GM12891 (cell line): ENCODE data around the gene MEGF10.

Experiments used
- DNase-seq: peaks from one replicate; pipeline ENCODE4 v3.0.0; 2011; ENCODE audit warnings: low spot score; ENCODE audit not compliant: insufficient read length
- FAIRE-seq: peaks from 2 replicates; lab custom pipeline; 2011; peaks lifted over from hg19 to GRCh38; lab: Jason Lieb, UNC
- PAX5 ChIP-seq: IDR thresholded peaks from 2 replicates; pipeline ENCODE4 v1.6.1; 2011; ENCODE audit warnings: low read length, moderate library complexity, mild to moderate bottlenecking; ENCODE audit not compliant: insufficient read depth, severe bottlenecking
- POLR2A ChIP-seq: IDR thresholded peaks from 2 replicates; pipeline ENCODE4 v1.6.1; 2011; ENCODE audit warnings: low read depth, low read length, control low read depth
- POLR2AphosphoS5 ChIP-seq: IDR thresholded peaks from 2 replicates; pipeline ENCODE4 v1.6.1; 2011; ENCODE audit warnings: low read depth, low read length, control low read depth
- POU2F2 ChIP-seq: IDR thresholded peaks from 2 replicates; pipeline ENCODE4 v1.6.1; 2011; ENCODE audit warnings: low read depth, mild to moderate bottlenecking, control low read depth, low read length, moderate library complexity
- SPI1 ChIP-seq: IDR thresholded peaks from 2 replicates; pipeline ENCODE4 v1.6.1; 2011; ENCODE audit warnings: low read depth, low read length, control low read depth
- TAF1 ChIP-seq: IDR thresholded peaks from 2 replicates; pipeline ENCODE4 v1.6.1; 2011; ENCODE audit warnings: low read depth, low read length, control low read depth

MEGF10 gene

GRCh38 chr5:127450046-127450445 lies 159.4 kb downstream of the MEGF10 start:
- DNase-seq = no peak
- TF ChIP-seq PAX5 (no peak), POLR2A (no peak), SPI1 (no peak), POLR2AphosphoS5 (no peak), POU2F2 (no peak), TAF1 (no peak)
- FAIRE-seq = no peak

- TF ChIP-seq PAX5 = no peak
- TF ChIP-seq POLR2A = no peak
- no peak for TF ChIP-seq TAF1
- TF ChIP-seq POLR2AphosphoS5 = no peak
- no peak for TF ChIP-seq POU2F2
- no peak for TF ChIP-seq SPI1
- DNase-seq (no peak), FAIRE-seq (no peak)
Measured at GRCh38 chr5:127451096-127451495, 160.5 kb downstream of the MEGF10 start.

GRCh38 chr5:127452626-127453025 lies 162.0 kb downstream of the MEGF10 start:
- no peak for DNase-seq
- no peak for FAIRE-seq
- TF ChIP-seq PAX5 (no peak), SPI1 (no peak), POLR2AphosphoS5 (no peak), TAF1 (no peak), POU2F2 (no peak), POLR2A (no peak)

DNA sequence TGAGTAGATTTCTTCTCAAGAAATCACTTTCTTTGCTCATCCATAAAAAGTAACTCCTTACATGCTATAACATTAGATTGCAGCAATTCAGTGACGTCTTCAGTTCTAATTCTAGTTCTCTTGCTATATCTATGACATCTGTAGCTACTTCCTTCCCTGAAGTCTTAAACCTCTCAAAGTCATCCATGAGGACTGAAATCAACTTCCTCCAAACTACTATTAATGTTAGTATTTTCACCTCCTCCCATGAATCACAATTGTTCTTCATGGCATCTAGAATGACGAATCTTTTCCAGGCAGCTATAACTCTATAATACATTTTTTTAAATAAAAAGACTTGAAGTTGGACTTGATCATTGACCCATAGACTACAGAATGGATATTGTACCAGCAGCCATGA lies 180.6 kb downstream of the MEGF10 start:
- TF ChIP-seq POLR2A (no peak), POU2F2 (no peak), POLR2AphosphoS5 (no peak), SPI1 (no peak), PAX5 (no peak), TAF1 (no peak)
- FAIRE-seq (no peak), DNase-seq (no peak)

DNA sequence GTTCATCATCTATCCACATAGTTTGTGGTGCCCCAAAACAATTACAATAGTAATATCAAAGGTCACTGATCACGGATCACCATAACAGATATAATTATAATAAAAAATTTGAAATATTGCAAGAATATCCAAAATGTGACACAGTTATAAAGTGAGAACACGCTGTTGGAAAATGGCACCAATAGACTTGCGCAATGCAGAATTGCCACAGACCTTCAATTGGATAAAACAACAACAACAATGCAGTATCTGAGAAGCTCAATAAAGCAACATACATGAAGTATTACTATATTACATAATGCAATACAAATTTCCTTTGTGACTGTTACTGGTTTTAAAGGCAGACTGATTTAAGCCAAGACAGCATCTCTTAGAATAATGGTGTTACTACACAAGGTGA lies 182.1 kb downstream of the MEGF10 start:
- FAIRE-seq (no peak), DNase-seq (no peak)
- TF ChIP-seq POLR2A = no peak

- TF ChIP-seq POLR2AphosphoS5 (no peak), PAX5 (no peak), POU2F2 (no peak), TAF1 (no peak), POLR2A (no peak), SPI1 (no peak)
- DNase-seq (no peak), FAIRE-seq (no peak)
Measured at GRCh38 chr5:127486471-127486870, 195.9 kb downstream of the MEGF10 start.

DNA sequence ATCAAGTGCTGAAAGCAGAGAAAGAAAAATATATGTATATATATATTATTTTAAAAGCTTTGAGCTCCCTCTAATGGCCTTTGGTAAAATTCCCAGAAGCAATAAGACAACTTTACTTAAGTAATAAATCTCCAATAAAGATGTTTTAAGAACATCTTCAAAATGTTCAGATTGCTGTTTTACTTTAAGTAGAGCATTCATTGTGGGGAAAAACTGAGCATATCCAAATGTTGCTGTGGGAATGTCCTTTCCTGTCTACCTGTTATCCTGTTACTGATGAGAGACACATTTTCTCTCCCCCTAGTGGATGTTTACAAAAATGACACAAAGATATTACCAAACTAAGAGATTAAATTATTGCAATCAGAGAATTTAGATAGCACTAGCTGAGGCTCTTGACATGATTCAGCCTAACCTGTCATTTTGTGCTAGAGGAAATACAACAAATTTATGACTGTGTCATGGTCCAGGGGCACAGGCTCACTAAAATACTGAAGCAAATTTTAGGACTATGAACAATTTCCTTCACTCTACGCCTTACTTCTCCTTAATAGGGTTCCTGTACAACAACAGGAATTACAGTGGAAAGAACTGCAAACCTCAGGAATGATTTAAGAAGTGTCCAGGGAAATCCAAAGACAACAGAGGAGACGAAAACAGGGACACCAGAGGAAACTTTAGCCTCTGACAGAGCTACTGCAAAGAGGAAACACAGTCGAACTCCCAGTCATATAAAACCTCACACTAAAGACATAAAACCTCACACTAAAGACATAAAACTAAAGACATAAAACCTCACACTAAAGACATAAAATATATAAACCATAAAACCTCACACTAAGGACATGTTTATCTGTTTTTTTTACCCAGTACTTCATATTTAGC lies 202.5 kb downstream of the MEGF10 start:
- FAIRE-seq = peak; percentile 63
- TF ChIP-seq POLR2A (no peak), POU2F2 (no peak), TAF1 (no peak), SPI1 (no peak), PAX5 (no peak), POLR2AphosphoS5 (no peak)
- DNase-seq = no peak

GRCh38 chr5:127498548-127498947 lies 208.0 kb downstream of the MEGF10 start:
- DNase-seq (no peak), FAIRE-seq (no peak)
- TF ChIP-seq POU2F2 (no peak), TAF1 (no peak), POLR2AphosphoS5 (no peak), PAX5 (no peak), POLR2A (no peak), SPI1 (no peak)

DNA sequence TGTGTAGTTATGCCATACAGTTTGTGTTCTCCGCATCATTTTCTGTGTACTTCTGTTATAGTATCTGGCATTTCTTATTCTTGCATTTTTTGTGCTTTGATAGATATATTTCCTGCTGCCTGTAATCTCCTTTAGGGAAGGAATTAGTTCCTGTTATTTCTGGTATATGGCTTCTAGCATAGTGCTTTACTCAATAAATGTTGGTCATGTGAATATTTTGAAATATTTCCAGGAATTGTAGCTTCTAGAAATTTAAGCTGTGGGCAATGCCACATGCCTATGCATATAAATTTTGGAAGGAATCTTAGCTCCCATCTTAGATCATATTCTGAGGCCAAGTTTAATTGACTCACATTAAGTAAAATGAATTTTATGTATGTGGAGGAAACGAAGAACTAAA lies 215.3 kb downstream of the MEGF10 start:
- no peak for TF ChIP-seq SPI1
- TF ChIP-seq POU2F2 = no peak
- TF ChIP-seq POLR2AphosphoS5 = no peak
- TF ChIP-seq TAF1 = no peak
- TF ChIP-seq POLR2A = no peak
- TF ChIP-seq PAX5 = no peak
- DNase-seq (no peak), FAIRE-seq (no peak)

- TF ChIP-seq SPI1 = no peak
- DNase-seq = no peak
- FAIRE-seq = no peak
Measured at GRCh38 chr5:127506616-127507015, 216.0 kb downstream of the MEGF10 start.
